Measurements from ENCODE around the gene SLIT3.

The SLIT3 gene

GRCh38 chr5:169219961-169220360 is 81.0 kb downstream of the SLIT3 start:
- no peak overlapping the region for H3K4me2 ChIP-seq (ENCODE audit: low read depth, low read length, poor library complexity, severe bottlenecking)
- no peak for TF ChIP-seq EZH2phosphoT487 (conservative IDR thresholded peaks at IDR 0.05; ENCODE audit: low read length)
- TF ChIP-seq CTCF (IDR thresholded peaks at IDR 0.05; ENCODE audit: insufficient read depth, low read length, poor library complexity, severe bottlenecking), result no peak
- H3K9me3 ChIP-seq (ENCODE audit: insufficient read depth, low read length), result no peaks in the 10 kb centered on the region
- H2AFZ ChIP-seq (ENCODE audit: low read depth, low read length, severe bottlenecking), result no peak overlapping the region
- no peak overlapping the region for H3K27ac ChIP-seq (ENCODE audit: low read depth, low read length)
- no peaks in the 10 kb centered on the region for H4K20me1 ChIP-seq (ENCODE audit: low read depth, low read length)
- no peaks in the 10 kb centered on the region for H3K79me2 ChIP-seq (ENCODE audit: insufficient read depth, low read length)
- H3F3A ChIP-seq (ENCODE audit: insufficient read depth), result no peaks in the 10 kb centered on the region
- H3K9me2 ChIP-seq (replicated peaks; ENCODE audit: insufficient read depth, low read length), result no peaks in the 10 kb centered on the region
- no peaks in the 10 kb centered on the region for H3K36me3 ChIP-seq (ENCODE audit: low read length)
- no peak overlapping the region for H3K4me3 ChIP-seq (ENCODE audit: insufficient read depth, low read length, poor library complexity, severe bottlenecking)
- H3K27me3 ChIP-seq (ENCODE audit: low read length), result no peaks in the 10 kb centered on the region
- H3K9ac ChIP-seq (ENCODE audit: low read length), result no peak overlapping the region

- no peaks in the 10 kb centered on the region for H3K36me3 ChIP-seq (ENCODE audit: low read length)
- no peaks in the 10 kb centered on the region for H3K79me2 ChIP-seq (ENCODE audit: insufficient read depth, low read length)
- H3K9ac ChIP-seq (ENCODE audit: low read length), result no peak overlapping the region
- TF ChIP-seq EZH2phosphoT487 (conservative IDR thresholded peaks at IDR 0.05; ENCODE audit: low read length), result no peak
- no peak for TF ChIP-seq CTCF (IDR thresholded peaks at IDR 0.05; ENCODE audit: insufficient read depth, low read length, poor library complexity, severe bottlenecking)
- no peak overlapping the region for H2AFZ ChIP-seq (ENCODE audit: low read depth, low read length, severe bottlenecking)
- H3F3A ChIP-seq (ENCODE audit: insufficient read depth), result no peaks in the 10 kb centered on the region
- no peaks in the 10 kb centered on the region for H3K27me3 ChIP-seq (ENCODE audit: low read length)
- no peaks in the 10 kb centered on the region for H3K9me2 ChIP-seq (replicated peaks; ENCODE audit: insufficient read depth, low read length)
- no peak overlapping the region for H3K4me3 ChIP-seq (ENCODE audit: insufficient read depth, low read length, poor library complexity, severe bottlenecking)
- no peak overlapping the region for H3K4me2 ChIP-seq (ENCODE audit: low read depth, low read length, poor library complexity, severe bottlenecking)
- no peak overlapping the region for H3K27ac ChIP-seq (ENCODE audit: low read depth, low read length)
- H4K20me1 ChIP-seq (ENCODE audit: low read depth, low read length), result no peaks in the 10 kb centered on the region
- no peaks in the 10 kb centered on the region for H3K9me3 ChIP-seq (ENCODE audit: insufficient read depth, low read length)
Measured at GRCh38 chr5:169219351-169219750, 81.6 kb downstream of the SLIT3 start.

- Histone ChIP-seq H3K27ac (ENCODE audit: low read depth, low read length) (no peak overlapping the region), H3F3A (ENCODE audit: insufficient read depth) (no peaks in the 10 kb centered on the region), H3K27me3 (ENCODE audit: low read length) (no peaks in the 10 kb centered on the region), H3K36me3 (ENCODE audit: low read length) (no peaks in the 10 kb centered on the region), H3K9ac (ENCODE audit: low read length) (no peak overlapping the region), H2AFZ (ENCODE audit: low read depth, low read length, severe bottlenecking) (no peak overlapping the region), H3K79me2 (ENCODE audit: insufficient read depth, low read length) (no peaks in the 10 kb centered on the region), H3K4me3 (ENCODE audit: insufficient read depth, low read length, poor library complexity, severe bottlenecking) (no peak overlapping the region), H4K20me1 (ENCODE audit: low read depth, low read length) (no peaks in the 10 kb centered on the region), H3K9me3 (ENCODE audit: insufficient read depth, low read length) (no peaks in the 10 kb centered on the region), H3K9me2 (replicated peaks; ENCODE audit: insufficient read depth, low read length) (no peaks in the 10 kb centered on the region), H3K4me2 (ENCODE audit: low read depth, low read length, poor library complexity, severe bottlenecking) (no peak overlapping the region)
- TF ChIP-seq CTCF (IDR thresholded peaks at IDR 0.05; ENCODE audit: insufficient read depth, low read length, poor library complexity, severe bottlenecking) (no peak), EZH2phosphoT487 (conservative IDR thresholded peaks at IDR 0.05; ENCODE audit: low read length) (no peak)
Measured at GRCh38 chr5:169218861-169219260, 82.1 kb downstream of the SLIT3 start.

Measured in SU-DHL-6 (cell line).